H1 (cell line): Measurements from ENCODE around the gene MAPK14. TPM values are rescaled to one million over a fixed set of nuclear protein-coding genes. Genes with fewer than 3 reads are reported as not detected.

Experiments
- ATF2 ChIP-seq: IDR thresholded peaks from 2 replicates; pipeline ENCODE4 v1.6.1; 2012; ENCODE audit warnings: low read length, inconsistent platforms
- CHD7 ChIP-seq: fragments of 300-600 bp; sonication (generic); IDR thresholded peaks from 2 replicates; pipeline ENCODE4 v1.7.1; 2012; ENCODE audit warnings: low read length, moderate library complexity, mild to moderate bottlenecking, inconsistent platforms; ENCODE audit not compliant: insufficient replicate concordance
- CTCF ChIP-seq, 3 experiments: IDR thresholded peaks; 1 replicate in 2 of 3; 2 replicates in 1 of 3; pipeline versions ENCODE4 v1.5.1 to v1.6.1; 2011; ENCODE audit warnings: low read length in 3 of 3, mild to moderate bottlenecking in 3 of 3, inconsistent platforms in 2 of 3, low read depth in 1 of 3, moderate library complexity in 1 of 3; ENCODE audit not compliant: insufficient read depth in 1 of 3; ENCODE audit errors: control extremely low read depth in 1 of 3
- POLR2AphosphoS5 ChIP-seq: IDR thresholded peaks from 2 replicates; pipeline ENCODE4 v1.6.1; 2011; ENCODE audit warnings: low read depth, low read length
- RAD21 ChIP-seq, 2 experiments: IDR thresholded peaks in 1 of 2; conservative IDR thresholded peaks in 1 of 2; 2 replicates each; pipeline ENCODE4 v1.6.1; 2011; ENCODE audit warnings: low read depth in 2 of 2, low read length in 2 of 2, improper control_type of control experiment in 1 of 2, inconsistent platforms in 1 of 2, mild to moderate bottlenecking in 1 of 2, moderate library complexity in 1 of 2
- polyA plus RNA-seq, 7 experiments: library from polyadenylated mRNA; depleted of rRNA in 3 of 7; stranded (reverse) in 5 of 7; unstranded in 2 of 7; fragments of >200 nt in 5 of 7; fragments of 200-250 nt in 2 of 7; gene quantifications; 1 replicate in 5 of 7; 2 replicates in 1 of 7; 4 replicates in 1 of 7; pipeline versions ENCODE4 v1.2.1 to v1.2.3, GENCODE V29; 2011 to 2013; ENCODE audit warnings: missing spikeins in 2 of 7, mixed read lengths in 2 of 7
- total RNA-seq: library from RNA; stranded (reverse); fragmentation: NEBNext Ultra II Directional; extraction: Animal tissue kit (Norgen Biotek cat#: 25700); gene quantifications from 2 replicates; pipeline ENCODE4 v1.2.1, GENCODE V29; 2021

MAPK14 gene
- total and polyA plus RNA-seq, 2 of the 8 experiments (the other 6 are each of a cell fraction or from before 2014, with no cell fraction given) = 18.1 to 39.3 TPM

- no peak for TF ChIP-seq CHD7
- TF ChIP-seq CTCF (IDR thresholded peaks at IDR 0.05; ENCODE audit: control extremely low read depth in 1 of 3, insufficient read depth in 1 of 3, low read depth in 1 of 3, low read length in 3 of 3) = peak; percentile 87 to 95 (median 94)
- no peak for TF ChIP-seq ATF2
- TF ChIP-seq RAD21 (IDR thresholded peaks at IDR 0.05 in 1 of 2, conservative IDR thresholded peaks at IDR 0.05 in 1 of 2; ENCODE audit: low read depth in 2 of 2, low read length in 2 of 2) = peak; percentile 95 to 96
- no peak for TF ChIP-seq POLR2AphosphoS5
Observed at GRCh38 chr6:36094753-36095496, 67.3 kb downstream of the MAPK14 start (continued).
